SK-N-SH treated with all-trans-retinoic acid at 6 μM for 48 hours (cell line): Measurements from ENCODE around the gene CYB5B.

Experiments used
- POU6F1 ChIP-seq: fragments of 250-450 bp; sonication (Bioruptor Pico); IDR thresholded peaks from 2 replicates; pipeline ENCODE4 v1.8.0; 2021; ENCODE audit warnings: low read depth, mild to moderate bottlenecking, moderate library complexity, borderline replicate concordance
- SNAI2 ChIP-seq: fragments of 250-450 bp; sonication (Bioruptor Pico); IDR thresholded peaks from 2 replicates; pipeline ENCODE4 v1.5.0; 2020; ENCODE audit warnings: mild to moderate bottlenecking, moderate library complexity
- TCF4 ChIP-seq: fragments of 250-450 bp; sonication (Bioruptor Pico); IDR thresholded peaks from 2 replicates; pipeline ENCODE4 v1.8.0; 2021; ENCODE audit warnings: mild to moderate bottlenecking, moderate library complexity, borderline replicate concordance
- ZC3H10 ChIP-seq: fragments of 250-450 bp; sonication (Bioruptor Pico); IDR thresholded peaks from 2 replicates; pipeline ENCODE4 v1.5.1; 2021; ENCODE audit warnings: mild to moderate bottlenecking, moderate library complexity

- TF ChIP-seq POU6F1 (CRISPR knock-in tag) (no peak), TCF4 (CRISPR knock-in tag) (no peak), ZC3H10 (CRISPR knock-in tag) (no peak), SNAI2 (CRISPR knock-in tag) (no peak; the same call in 1 of the 2 replicates)
Observed at GRCh38 chr16:69424053-69424934, at the start of gene CYB5B.
